Fibroblast of villous mesenchyme (primary cell): ENCODE data around the gene MOB3C. TPM values are rescaled to one million over a fixed set of nuclear protein-coding genes. Genes with fewer than 3 reads are reported as not detected.
"Not testable (repeated sequence)": the region's sequence is repeated elsewhere in the genome, so short reads cannot be mapped to it uniquely, and the experiment has no call there.

ENCODE experiments used
- DNase-seq: peaks from one replicate; pipeline ENCODE4 v3.0.0-alpha.2; 2010; ENCODE audit warnings: low read depth
- H3K4me3 ChIP-seq: 2 replicates; pipeline ENCODE4 v1.5.1; 2011; ENCODE audit warnings: low read depth, mild to moderate bottlenecking, low read length
- CTCF ChIP-seq: IDR thresholded peaks from 2 replicates; pipeline ENCODE4 v1.5.1; 2012; ENCODE audit warnings: low read depth, mild to moderate bottlenecking, low read length; ENCODE audit not compliant: insufficient read depth
- total RNA-seq: library from RNA; depleted of rRNA; stranded (reverse); fragments of >200 nt; gene quantifications from 2 replicates; pipeline ENCODE4 v1.2.3, GENCODE V29; 2012

Gene MOB3C
- total RNA-seq, 1 donor: 8.6 TPM

- TF ChIP-seq CTCF: no peak
- H3K4me3 ChIP-seq: no peak overlapping the region
- no peak for DNase-seq
Observed at GRCh38 chr1:46655848-46656247, 39.2 kb upstream of the MOB3C start.

GRCh38 chr1:46654698-46655097 lies 38.1 kb upstream of the MOB3C start:
- DNase-seq, H3K4me3 ChIP-seq: not testable (repeated sequence)

- no peak for DNase-seq
- no peak for TF ChIP-seq CTCF
- peak overlapping the region; percentile 37 for H3K4me3 ChIP-seq
Observed at GRCh38 chr1:46654012-46654411, 37.4 kb upstream of the MOB3C start.

- peak; percentile 89 for DNase-seq
- peak overlapping the region; percentile 37 for H3K4me3 ChIP-seq
- TF ChIP-seq CTCF: no peak
Observed at GRCh38 chr1:46653405-46653958, 36.9 kb upstream of the MOB3C start.

- DNase-seq: no peak
- H3K4me3 ChIP-seq: no peak overlapping the region
- TF ChIP-seq CTCF: no peak
Observed at GRCh38 chr1:46652321-46653100, 35.9 kb upstream of the MOB3C start.

GRCh38 chr1:46651152-46651551 lies 34.5 kb upstream of the MOB3C start:
- not testable (repeated sequence) for H3K4me3 ChIP-seq, DNase-seq

GRCh38 chr1:46650491-46650890 lies 33.9 kb upstream of the MOB3C start:
- TF ChIP-seq CTCF: no peak
- no peak for DNase-seq
- no peak overlapping the region for H3K4me3 ChIP-seq

- H3K4me3 ChIP-seq: no peak overlapping the region
- DNase-seq: no peak
- TF ChIP-seq CTCF: no peak
Observed at GRCh38 chr1:46649764-46650163, 33.2 kb upstream of the MOB3C start.
